ENCODE measurements around the gene SERINC4.

The SERINC4 gene

DNA sequence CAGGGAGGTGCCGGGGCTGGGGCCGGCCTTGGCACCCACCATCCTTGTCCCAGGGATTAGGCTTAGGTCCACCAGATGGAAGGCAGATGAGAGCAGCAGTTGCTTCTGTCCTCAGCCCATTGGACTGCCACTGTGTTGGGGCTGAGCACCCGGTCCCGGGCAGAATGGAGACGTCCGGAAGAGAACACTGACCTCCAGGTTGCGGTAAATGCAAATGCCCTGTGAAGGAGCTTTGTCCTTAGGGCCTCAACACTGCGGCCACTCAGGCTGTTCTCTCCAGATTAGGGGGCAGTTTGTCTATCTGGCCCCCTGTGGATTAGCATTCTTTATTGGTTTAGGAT, at the start of gene SERINC4:
TSS of gene SERINC4 (minus strand) at position 276 of the 341 bp plus-strand sequence. CDS start at position 42, 234 bp downstream.
- TF ChIP-seq, protein P1, sequence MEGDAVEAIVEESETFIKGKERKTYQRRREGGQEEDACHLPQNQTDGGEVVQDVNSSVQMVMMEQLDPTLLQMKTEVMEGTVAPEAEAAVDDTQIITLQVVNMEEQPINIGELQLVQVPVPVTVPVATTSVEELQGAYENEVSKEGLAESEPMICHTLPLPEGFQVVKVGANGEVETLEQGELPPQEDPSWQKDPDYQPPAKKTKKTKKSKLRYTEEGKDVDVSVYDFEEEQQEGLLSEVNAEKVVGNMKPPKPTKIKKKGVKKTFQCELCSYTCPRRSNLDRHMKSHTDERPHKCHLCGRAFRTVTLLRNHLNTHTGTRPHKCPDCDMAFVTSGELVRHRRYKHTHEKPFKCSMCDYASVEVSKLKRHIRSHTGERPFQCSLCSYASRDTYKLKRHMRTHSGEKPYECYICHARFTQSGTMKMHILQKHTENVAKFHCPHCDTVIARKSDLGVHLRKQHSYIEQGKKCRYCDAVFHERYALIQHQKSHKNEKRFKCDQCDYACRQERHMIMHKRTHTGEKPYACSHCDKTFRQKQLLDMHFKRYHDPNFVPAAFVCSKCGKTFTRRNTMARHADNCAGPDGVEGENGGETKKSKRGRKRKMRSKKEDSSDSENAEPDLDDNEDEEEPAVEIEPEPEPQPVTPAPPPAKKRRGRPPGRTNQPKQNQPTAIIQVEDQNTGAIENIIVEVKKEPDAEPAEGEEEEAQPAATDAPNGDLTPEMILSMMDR (IDR thresholded peaks at IDR 0.05), result no peak

DNA sequence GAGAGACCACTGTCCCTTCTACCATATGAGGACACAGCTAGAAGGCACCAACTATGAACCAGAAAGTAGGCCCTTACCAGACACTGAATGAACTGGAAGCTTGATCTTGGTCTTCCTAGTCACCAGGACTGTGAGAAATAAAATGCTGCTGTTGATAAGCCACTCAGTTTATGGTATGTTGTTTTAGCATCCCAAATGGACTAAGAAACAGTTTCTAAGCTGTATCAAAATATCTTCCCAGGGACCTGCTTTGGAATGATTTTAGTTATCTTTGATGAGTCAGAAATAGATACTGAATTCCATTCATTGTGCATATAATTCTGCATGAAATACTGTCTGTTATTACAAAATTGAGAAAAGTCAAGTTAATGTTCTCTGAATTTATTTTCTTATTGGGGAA, 45.4 kb upstream of the SERINC4 start:
- TF ChIP-seq, protein P1 (IDR thresholded peaks at IDR 0.05), result no peak

DNA sequence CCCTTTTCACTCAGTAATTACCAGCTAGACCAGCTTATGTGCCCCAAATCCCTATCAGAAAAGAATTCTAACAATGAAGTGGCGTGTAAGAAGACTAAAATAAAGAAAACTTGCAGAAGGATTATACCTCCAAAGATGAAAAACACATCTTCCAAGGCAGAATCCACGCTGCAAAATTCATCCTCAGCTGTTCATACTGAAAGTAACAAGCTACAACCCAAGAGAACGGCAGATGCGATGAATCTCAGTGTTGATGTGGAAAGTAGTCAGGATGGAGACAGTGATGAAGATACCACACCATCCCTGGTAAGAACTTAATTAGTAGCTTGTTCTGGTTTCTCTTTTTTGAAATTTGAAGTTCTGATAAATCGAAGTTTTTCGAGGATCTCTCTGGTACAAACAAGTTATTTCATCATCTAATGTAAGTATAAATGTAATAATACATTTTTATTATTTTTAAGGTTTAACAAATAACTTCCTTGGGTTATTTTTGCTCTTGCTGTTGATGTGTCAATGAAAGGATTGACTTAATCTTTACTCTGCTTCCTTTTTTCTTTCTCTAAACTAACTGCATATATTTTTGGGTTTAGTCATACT, 28.1 kb upstream of the SERINC4 start:
- TF ChIP-seq, protein P1 (IDR thresholded peaks at IDR 0.05), result no peak

DNA sequence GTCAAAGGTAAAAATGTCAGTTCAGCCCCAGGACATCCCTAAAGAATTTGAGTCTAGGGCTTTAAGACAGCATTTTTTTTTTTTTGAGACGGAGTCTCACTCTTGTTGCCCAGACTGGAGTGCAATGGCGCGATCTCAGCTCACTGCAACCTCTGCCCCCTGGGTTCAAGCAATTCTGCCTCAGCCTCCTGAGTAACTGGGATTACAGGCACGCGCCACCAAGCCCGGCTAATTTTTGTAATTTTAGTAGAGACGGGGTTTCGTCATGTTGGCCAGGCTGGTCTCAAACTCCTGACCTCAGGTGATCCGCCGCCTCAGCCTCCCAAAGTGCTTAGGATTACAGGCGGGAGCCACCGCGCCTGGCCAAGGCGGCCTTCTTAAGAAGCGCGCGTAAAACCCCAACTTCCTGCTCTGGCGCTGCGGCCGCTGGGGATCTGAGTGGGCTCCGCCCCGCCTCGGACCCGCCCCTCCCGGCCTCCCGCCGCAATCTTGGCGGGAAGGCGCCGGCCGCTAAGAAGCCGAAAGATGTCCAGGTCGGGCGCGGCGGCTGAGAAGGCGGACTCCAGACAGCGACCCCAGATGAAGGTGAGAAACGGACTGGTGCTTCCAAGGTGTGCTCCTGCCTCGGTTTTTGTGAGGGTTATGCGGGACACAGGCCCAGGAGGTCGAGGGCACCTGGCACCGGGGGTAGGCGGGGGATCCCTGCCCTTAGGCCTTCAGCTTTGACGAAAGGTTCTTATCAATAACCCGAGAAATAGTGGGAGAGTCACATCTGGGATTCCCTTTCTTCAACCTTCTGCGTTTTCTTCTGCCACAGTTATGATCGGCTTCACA, 26.7 kb upstream of the SERINC4 start, which contains the start of gene WDR76:
TSS of gene WDR76 (plus strand) at position 495 of the 834 bp plus-strand sequence. CDS start at position 526, 31 bp downstream.
- TF ChIP-seq, protein P1 (IDR thresholded peaks at IDR 0.05), result no peak

DNA sequence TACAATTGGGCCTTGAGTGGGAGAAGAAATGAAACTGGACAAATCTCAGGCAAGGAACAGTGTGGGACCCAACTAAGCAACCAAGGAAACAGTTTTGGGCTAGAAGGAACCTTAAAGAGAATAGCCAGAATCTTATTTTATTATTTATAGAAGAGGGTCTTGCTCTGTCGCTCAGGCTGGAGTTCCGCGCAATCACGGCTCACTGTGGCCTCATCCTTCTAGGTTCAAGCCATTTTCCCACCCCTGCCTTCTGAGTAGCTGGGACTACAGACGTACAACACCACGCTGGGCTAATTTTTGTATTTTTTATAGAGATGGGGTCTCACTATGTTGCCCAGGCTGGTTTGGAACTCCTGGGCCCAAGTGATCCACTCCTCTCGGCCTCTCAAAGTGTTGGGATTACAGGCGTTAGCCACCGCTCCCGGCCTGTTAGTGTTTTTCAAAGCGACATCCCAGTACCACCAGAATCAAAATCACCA, 26.0 kb upstream of the SERINC4 start:
- TF ChIP-seq, protein P1 (IDR thresholded peaks at IDR 0.05), result no peak

DNA sequence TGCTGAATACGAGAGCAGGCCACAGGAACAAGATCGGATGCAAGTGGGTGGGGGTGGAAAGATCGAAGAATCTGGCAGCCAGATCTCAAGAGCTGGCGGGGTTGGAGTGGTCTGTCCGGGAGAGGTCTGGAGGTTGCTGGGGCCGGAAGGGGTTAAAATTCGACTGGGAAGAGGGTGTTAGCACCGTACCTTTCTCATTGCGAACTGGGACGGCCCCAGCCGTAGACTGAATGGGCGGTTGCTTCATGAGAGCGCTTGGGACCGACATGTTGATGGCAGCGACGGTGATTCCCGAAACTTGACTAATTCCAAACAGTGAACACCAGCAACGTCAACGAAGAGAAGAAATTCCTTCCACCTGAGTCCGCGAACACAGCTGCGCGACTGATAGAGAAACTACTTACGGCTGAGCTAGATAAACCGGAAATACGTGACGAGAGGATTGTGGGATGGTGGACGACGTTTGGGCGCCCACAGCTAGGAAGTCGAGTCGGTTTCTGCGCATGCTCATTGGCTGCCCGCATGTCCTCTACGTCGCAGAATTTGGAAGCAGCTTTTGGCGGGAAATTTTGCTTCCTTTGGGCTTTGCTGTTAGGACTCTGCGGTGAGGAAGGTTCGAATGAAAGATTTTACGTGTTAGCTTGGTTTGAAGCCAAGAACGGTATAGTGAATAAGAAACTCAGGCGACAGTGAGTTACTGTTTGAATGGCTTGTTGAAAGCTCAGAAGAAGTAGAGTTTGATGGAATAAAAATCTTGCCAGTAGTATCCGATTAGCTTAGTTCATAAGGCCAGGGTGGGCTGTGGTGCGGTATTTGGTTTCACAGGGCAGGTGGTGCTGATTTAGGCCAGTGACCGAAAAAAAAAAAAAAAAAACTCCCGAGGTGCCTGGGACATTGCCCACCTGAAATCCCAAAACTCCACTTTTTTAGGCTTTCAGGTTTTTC, 24.6 kb upstream of the SERINC4 start, which contains the start of gene MFAP1:
TSS of gene MFAP1 (minus strand) at position 389 of the 945 bp plus-strand sequence. CDS start at position 268, 121 bp downstream.
- TF ChIP-seq, protein P1 (IDR thresholded peaks at IDR 0.05), result no peak

DNA sequence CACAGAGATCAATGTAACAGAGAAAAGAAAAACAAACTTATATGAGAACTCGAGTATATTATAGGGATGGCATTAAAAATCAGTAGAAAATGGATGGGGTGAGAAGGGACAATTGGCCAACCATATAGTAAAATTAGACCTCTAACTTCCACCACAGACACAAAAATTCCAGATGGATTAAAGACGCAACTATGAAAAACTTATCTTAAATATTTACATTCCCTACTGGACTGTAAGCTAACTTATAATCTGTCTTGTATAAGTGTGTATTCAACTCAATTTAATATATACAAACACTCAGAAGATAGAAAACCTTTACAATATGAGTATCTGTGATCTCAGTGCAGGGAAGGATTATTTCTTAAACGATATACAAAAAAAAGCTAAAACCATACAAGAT, 21.5 kb upstream of the SERINC4 start:
- TF ChIP-seq, protein P1 (IDR thresholded peaks at IDR 0.05), result no peak

Measured in LNCAP (cell line).